CD4-positive, alpha-beta T cell treated with Interleukin-17A for 4 hours (primary cell): ENCODE data around the gene P2RX3.
"Not testable (repeated sequence)": the region's sequence is repeated elsewhere in the genome, so short reads cannot be mapped to it uniquely, and the experiment has no call there.

Experiments
- DNase-seq: peaks from one replicate; pipeline ENCODE4 v3.0.0-alpha.2; 2020; ENCODE audit warnings: mixed read lengths

The P2RX3 gene

DNA sequence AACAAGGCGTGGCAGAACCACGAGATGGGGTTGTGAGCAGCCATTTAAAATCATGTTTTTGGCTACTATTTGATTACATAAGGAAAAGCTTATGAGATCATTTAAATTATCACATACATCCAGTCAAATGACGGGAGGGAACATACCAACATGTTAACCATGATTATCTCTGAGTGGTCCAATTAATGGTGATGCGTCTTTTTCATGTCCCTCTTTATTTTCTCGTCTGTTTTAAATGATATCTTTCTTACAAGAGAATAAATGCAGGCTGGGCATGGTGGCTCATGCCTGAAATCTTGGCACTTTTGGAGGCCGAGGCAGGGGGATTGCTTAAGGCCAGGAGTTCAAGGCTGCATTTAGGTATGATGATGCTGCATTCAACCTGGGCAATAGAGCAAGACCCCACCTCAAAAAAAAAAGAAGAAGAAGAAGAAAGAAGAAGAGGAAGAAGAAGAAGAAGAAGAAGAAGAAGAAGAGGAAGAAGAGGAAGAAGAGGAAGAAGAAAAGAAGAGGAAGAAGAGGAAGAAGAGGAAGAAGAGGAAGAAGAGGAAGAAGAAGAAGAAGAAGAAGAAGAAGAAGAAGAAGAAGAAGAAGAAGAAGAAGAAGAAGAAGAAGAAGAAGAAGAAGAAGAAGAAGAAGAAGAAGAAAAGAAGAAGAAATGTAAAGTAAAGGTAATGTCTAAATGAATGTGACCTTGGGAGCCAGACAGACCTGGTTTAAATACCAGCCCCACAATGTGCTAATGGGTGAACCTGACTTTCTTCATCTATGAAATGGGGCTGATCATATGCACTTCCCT lies 65.0 kb downstream of the P2RX3 start:
- DNase-seq = not testable (repeated sequence)

DNA sequence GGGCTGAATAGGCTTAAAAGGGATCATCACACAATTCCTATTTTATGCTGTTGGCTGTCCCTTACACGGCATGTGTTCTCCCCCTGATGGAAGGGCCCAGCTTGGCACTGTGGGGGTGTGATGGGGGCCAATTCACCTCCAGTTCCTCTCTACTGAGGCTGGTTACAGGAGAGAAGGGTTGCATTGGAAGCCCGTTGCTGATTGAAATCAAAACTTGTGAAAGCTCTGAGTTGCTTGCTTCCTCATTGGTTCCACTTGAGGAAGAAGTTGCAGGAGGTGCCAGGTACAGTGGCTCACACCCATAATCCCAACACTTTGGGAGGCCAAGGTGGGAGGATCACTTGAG lies 65.6 kb downstream of the P2RX3 start:
- DNase-seq = no peak

GRCh38 chr11:57405271-57405860 lies 67.2 kb downstream of the P2RX3 start:
- no peak for DNase-seq

GRCh38 chr11:57406337-57406904 lies 68.3 kb downstream of the P2RX3 start:
- DNase-seq = no peak

DNA sequence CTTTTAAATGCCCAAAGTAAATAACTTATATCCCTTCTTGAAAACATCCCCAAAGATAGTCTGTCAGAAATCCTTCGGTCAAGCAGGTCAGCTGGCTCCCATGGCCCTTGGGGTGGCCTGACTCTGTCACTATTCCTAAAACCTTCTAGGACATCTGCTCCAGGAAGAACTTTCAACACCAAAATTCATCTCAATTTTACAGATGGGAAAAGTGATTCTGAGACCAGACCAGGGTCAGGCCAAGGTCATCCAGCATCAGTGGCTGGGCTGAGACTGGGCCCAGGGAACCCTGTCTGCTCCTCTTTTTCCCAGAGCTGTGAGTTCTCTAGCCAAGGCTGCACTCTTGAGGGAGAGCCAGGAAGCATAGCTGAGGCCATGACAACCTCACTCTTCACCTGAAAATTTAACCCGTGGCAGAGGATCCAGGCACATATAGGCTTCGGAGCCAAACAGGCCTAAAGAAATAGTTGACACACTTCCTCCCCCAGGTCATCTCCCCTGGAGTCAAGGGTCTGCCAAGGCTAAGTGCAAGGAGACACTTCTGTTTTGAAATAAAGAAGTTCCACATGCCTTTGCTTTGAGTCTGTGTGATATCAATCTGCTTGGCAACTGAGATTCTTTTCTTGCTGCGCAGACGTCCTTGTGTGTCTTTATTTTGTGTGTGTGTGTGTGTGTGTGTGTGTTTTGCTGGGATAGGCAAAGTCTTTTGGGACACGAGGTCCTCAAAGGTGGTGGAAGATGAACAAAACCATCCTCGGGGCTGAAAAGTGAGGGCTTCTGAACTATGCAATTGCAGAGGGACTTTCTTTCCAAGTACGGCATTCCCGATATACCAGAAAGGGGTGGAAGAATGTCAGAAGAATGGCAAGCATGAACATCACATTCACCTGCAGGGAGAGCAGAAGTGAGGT lies 69.1 kb downstream of the P2RX3 start:
- no peak for DNase-seq

GRCh38 chr11:57407941-57408475 lies 69.9 kb downstream of the P2RX3 start:
- DNase-seq = no peak

DNA sequence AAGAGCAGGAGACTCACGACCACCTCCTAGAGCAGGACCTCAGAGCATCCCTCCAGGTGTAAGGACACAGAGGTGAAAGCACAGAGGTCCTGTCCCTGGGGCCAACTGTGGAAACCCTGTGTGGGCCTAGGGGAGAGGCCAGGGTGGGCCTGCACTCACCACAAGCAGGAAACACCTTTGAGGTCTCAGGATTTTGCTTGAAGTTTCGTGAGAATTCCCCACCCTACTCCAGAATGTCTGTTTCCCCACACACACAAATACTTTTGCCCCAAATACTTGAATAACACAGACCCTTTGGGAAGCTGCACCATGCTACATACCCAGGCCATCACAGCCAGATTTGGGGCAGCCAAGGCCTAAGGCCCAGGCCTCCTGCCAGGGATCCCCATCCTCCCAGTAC lies 70.6 kb downstream of the P2RX3 start:
- no peak for DNase-seq

DNA sequence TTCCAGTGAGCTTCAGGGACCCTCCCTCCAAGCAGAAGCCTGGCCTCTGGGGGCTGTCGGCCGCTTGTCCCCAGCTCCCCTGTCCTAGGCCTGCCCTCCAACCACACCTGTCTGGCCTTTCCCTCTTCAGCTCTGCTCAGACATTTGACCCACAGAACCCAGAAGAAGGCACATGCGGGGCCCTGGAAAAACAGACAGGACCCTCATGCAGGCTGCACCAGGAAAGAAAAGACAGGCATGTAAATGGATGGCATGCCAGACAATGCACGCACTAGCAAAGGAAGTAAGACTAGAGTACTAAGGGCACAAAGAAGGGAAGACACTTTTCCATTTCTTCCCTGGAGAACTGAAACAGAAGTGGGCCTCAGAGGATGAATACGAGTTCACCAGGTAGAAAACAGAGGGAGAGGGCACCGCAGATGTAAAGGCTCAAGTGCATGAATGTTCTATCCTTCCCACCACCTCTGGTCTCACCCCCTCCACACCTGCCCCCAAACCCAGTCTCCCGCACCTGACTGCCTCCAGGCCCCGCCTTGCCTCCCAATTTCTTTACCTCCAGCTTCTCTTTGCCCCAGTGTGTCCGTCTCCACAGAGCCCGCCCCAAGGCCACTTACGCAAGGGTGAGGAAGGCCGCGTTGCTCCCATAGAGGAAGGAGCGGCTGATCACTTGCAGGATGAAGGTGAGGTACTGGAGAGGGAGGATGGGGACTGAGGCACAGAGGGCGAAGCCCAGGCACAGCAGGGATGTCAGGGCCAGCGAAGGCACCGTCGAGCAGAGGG lies 71.4 kb downstream of the P2RX3 start:
- DNase-seq = no peak

- no peak for DNase-seq
These were observed 72.1 kb downstream of the P2RX3 start for GRCh38 chr11:57410287-57410686.

DNA sequence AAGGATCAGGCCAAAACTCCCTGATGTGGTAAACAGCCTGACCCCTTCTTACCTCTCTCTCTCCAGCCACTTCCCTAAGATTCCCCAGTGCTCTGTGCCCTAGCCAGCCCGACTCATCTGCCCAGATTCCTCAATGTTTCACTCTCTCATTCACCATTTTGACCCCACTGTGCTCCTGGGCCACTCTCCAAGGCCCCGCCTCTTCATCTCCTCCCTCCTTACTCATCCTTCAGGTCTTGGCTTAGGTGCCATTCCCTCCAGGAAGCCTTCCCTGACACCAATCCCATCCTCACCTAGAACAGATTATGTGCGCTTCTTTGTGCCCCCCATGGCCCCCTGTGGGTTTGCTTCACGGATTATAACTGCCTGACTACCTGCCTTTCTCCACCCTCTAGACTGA lies 75.5 kb downstream of the P2RX3 start:
- no peak for DNase-seq

GRCh38 chr11:57414612-57415212 lies 76.6 kb downstream of the P2RX3 start:
- DNase-seq = no peak

GRCh38 chr11:57416436-57416835 lies 78.3 kb downstream of the P2RX3 start:
- DNase-seq = no peak

DNA sequence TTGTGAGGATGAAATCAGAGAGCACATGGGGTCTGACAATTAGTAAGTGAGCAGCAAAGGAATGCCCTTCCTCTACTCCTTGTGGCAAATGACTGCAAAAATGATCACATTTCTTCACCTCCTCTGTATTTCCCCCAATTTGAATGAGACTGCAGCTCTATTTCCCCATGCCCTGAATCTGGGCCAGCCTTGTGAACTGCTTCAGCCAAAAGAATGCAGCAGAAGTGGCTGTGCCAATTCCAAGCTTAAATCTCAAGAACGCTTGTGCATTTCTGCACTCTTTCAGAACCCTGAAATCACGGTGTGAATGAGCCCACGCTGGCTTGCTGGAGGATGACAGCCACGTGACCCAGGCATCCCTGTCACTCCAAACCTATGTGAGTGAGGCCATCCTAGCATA lies 78.9 kb downstream of the P2RX3 start:
- DNase-seq = no peak

DNA sequence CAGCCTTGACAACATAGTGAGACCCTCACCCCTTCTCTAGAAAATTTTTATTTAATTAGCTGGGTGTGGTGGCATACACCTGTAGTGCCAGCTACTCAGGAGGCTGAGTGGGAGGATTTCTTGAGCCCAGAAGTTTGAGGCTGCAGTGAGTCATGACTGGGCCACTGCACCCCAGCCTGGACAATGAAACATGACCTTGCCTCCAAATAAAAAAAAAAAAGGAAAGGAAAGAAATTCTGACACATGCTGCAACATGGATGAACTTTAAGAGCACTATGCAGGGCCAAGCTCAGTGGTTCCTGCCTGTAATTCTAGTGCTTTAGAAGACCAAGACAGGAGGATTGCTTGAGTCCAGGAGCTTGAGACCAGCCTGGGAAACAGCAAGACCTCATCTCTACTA lies 80.0 kb downstream of the P2RX3 start:
- DNase-seq = no peak

GRCh38 chr11:57419146-57419545 lies 81.0 kb downstream of the P2RX3 start:
- no peak for DNase-seq

DNA sequence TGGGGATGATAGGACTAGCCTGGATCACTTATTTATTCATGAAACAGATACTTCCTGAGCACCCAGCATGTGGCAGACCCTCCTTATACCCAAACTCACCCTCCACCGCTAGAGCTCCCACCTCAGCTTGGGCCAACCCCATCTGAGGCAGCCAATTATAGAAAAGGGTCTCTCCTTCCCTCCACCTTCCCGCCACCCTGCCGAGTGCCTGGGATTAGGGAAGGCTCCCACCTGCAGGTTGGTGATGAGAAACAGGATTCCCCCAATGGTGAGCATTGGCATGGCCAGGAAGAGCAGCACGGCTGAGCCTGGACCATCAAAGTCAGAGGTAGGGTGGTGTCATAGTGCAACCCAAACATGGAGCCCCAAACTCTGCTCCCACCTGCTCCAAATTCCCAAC lies 82.9 kb downstream of the P2RX3 start:
- no peak for DNase-seq

DNA sequence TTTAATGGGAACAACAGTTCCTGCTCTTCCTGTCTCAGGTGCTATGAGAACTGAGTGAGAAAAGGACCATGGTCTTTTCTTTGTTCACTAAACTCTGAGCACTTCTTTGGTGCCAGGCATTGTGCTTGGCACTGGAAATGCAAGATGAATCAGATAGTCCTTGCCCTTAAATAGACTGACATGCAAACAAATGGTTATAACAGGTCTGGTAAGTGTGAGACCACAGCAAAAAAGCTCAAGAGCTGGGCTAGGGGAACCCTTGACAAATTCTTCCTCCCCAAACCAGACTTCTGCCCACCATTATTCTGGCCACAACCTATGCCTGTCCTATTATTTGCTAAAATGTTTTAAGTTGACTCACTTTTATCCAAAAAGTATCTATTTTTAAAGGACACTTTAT lies 83.7 kb downstream of the P2RX3 start:
- no peak for DNase-seq
